CD14-positive monocyte (primary cell): ENCODE data around the gene LDLRAD4. TPM values are rescaled to one million over a fixed set of nuclear protein-coding genes. Genes with fewer than 3 reads are reported as not detected.

Source experiments
- DNase-seq, 3 donors: peaks; one replicate each; pipeline ENCODE4 v3.0.0-alpha.2; 2011 to 2022
- H2AFZ ChIP-seq: 2 replicates; pipeline ENCODE4 v1.6.0; 2012; ENCODE audit warnings: mild to moderate bottlenecking, low read depth, low read length, inconsistent platforms; ENCODE audit not compliant: insufficient read depth, poor library complexity, severe bottlenecking
- H3K27ac ChIP-seq, 2 donors: 1 replicate in 1 of 2; 2 replicates in 1 of 2; pipeline ENCODE4 v1.5.1; 2012 to 2013; ENCODE audit warnings: low read length in 2 of 2, control low read depth in 1 of 2, inconsistent platforms in 1 of 2, low read depth in 1 of 2, mild to moderate bottlenecking in 1 of 2
- H3K27me3 ChIP-seq, 2 donors: one replicate each; pipeline versions ENCODE4 v1.6.0 to v1.6.1; 2011 to 2013; ENCODE audit warnings: low read length in 2 of 2; ENCODE audit not compliant: control insufficient read depth in 2 of 2, insufficient read depth in 2 of 2
- H3K36me3 ChIP-seq, 2 donors: replicated peaks in 1 of 2; 1 replicate in 1 of 2; 2 replicates in 1 of 2; pipeline versions ENCODE4 v1.5.1 to v1.6.1; 2012 to 2013; ENCODE audit warnings: low read length in 2 of 2, control low read depth in 1 of 2, inconsistent platforms in 1 of 2, mild to moderate bottlenecking in 1 of 2; ENCODE audit not compliant: insufficient read depth in 2 of 2, control insufficient read depth in 1 of 2
- H3K4me1 ChIP-seq, 2 donors: 1 replicate in 1 of 2; 2 replicates in 1 of 2; pipeline versions ENCODE4 v1.5.1 to v1.6.1; 2012 to 2013; ENCODE audit warnings: low read length in 2 of 2, control low read depth in 1 of 2, inconsistent platforms in 1 of 2, mild to moderate bottlenecking in 1 of 2, moderate library complexity in 1 of 2; ENCODE audit not compliant: insufficient read depth in 2 of 2, control insufficient read depth in 1 of 2
- H3K4me2 ChIP-seq: replicated peaks from 2 replicates; pipeline ENCODE3; 2012; ENCODE audit warnings: low read length, moderate library complexity, mild to moderate bottlenecking; ENCODE audit not compliant: poor library complexity, severe bottlenecking; ENCODE audit errors: extremely low read depth
- H3K4me3 ChIP-seq, 3 experiments: fragments of 200-600 bp in 1 of 3; sonication (generic) in 1 of 3; replicated peaks in 1 of 3; 1 replicate in 2 of 3; 2 replicates in 1 of 3; pipeline ENCODE4 v1.5.1; 2011 to 2013; ENCODE audit warnings: low read length in 3 of 3, mild to moderate bottlenecking in 3 of 3, control low read depth in 2 of 3, low read depth in 2 of 3, inconsistent platforms in 1 of 3, moderate library complexity in 1 of 3
- H3K79me2 ChIP-seq: 2 replicates; pipeline ENCODE4 v1.6.0; 2012; ENCODE audit warnings: mild to moderate bottlenecking, control low read depth, inconsistent platforms, low read length, moderate library complexity; ENCODE audit not compliant: insufficient read depth
- H3K9ac ChIP-seq: 2 replicates; pipeline ENCODE4 v1.6.0; 2017; ENCODE audit warnings: low read length, mild to moderate bottlenecking; ENCODE audit not compliant: insufficient read depth, poor library complexity, severe bottlenecking
- H3K9me3 ChIP-seq, 2 donors: replicated peaks in 1 of 2; 1 replicate in 1 of 2; 2 replicates in 1 of 2; pipeline versions ENCODE4 v1.5.1 to v1.6.1; 2012 to 2013; ENCODE audit warnings: low read length in 2 of 2, control low read depth in 1 of 2; ENCODE audit not compliant: control insufficient read depth in 1 of 2, insufficient read depth in 1 of 2
- H4K20me1 ChIP-seq: 2 replicates; pipeline ENCODE4 v1.6.0; 2012; ENCODE audit warnings: mild to moderate bottlenecking, low read length, control low read depth, moderate library complexity; ENCODE audit not compliant: insufficient read depth
- H3K27ac Mint-ChIP-seq, 7 donors: one replicate each; pipeline ENCODE4 v1.8.0; 2020; ENCODE audit warnings: mild to moderate bottlenecking in 7 of 7, mixed read lengths in 7 of 7, moderate library complexity in 6 of 7, inconsistent platforms in 2 of 7
- H3K27me3 Mint-ChIP-seq, 3 donors: one replicate each; pipeline ENCODE4 v1.8.0; 2021 to 2022; ENCODE audit warnings: low read depth in 3 of 3, mild to moderate bottlenecking in 3 of 3, mixed read lengths in 3 of 3, moderate library complexity in 3 of 3, inconsistent platforms in 1 of 3
- H3K36me3 Mint-ChIP-seq, 2 donors: one replicate each; pipeline ENCODE4 v1.8.0; 2020; ENCODE audit warnings: mixed read lengths in 2 of 2, inconsistent platforms in 1 of 2, mild to moderate bottlenecking in 1 of 2
- H3K4me1 Mint-ChIP-seq: one replicate; pipeline ENCODE4 v1.8.0; 2020; ENCODE audit warnings: mild to moderate bottlenecking, mixed read lengths
- H3K4me3 Mint-ChIP-seq, 2 donors: one replicate each; pipeline ENCODE4 v1.8.0; 2020; ENCODE audit warnings: mild to moderate bottlenecking in 2 of 2, mixed read lengths in 2 of 2, moderate library complexity in 1 of 2
- H3K9me3 Mint-ChIP-seq, 7 donors: one replicate each; pipeline ENCODE4 v1.8.0; 2020 to 2022; ENCODE audit warnings: mixed read lengths in 7 of 7, mild to moderate bottlenecking in 6 of 7, moderate library complexity in 6 of 7, inconsistent platforms in 2 of 7
- CTCF ChIP-seq: fragments of 200-600 bp; IDR thresholded peaks from one replicate; pipeline ENCODE4 v1.8.0; 2022; ENCODE audit warnings: antibody characterized with exemption, mild to moderate bottlenecking
- WGBS: methylation state at CpG from one replicate; pipeline ENCODE4 v1.1.5; 2013; ENCODE audit warnings: missing lambda C conversion rate; ENCODE audit not compliant: insufficient coverage; 5-methylcytosine and 5-hydroxymethylcytosine counted together
- intact Hi-C, 2 donors: fragments of 100-400 bp; cut with micrococcal nuclease; formaldehyde crosslinking; loops; one replicate each; pipeline versions ENCODE4 v1.15.0 to v1.15.1; 2023
- polyA plus RNA-seq, 3 donors: library from polyadenylated mRNA; depleted of rRNA in 1 of 3; unstranded in 2 of 3; stranded (reverse) in 1 of 3; fragments of 300-500 nt in 2 of 3; fragments of >200 nt in 1 of 3; fragmentation: Illumina TruSeq in 2 of 3; gene quantifications; 1 replicate in 2 of 3; 2 replicates in 1 of 3; pipeline ENCODE4 v1.2.3, GENCODE V29; 2012 to 2021

Gene LDLRAD4
- polyA plus RNA-seq, 3 donors = 13.5 to 15.4 (median 13.8) TPM

DNA sequence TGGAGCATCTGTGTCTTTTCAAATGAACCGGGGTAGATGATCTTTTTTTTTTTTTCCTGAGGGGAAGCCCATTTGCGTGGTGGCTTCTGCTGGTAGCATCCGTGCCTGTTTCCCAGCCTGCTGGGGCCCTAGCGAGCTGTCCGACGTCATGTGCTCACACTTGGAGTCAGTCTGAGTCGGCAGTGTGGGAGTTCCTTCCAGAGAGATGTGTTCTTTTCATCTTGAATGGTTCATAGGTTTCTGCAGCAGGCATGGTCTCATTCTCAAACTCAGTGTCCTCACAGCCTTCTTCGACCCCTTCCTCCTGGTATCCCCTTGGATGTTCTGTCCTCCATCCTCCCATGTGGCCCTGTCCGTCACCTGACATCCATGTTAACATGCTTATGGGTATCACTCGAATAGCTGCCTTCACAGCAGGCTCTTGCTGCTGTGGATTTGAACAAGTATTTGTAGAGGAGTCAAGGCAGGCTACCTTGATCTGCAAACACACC is 51.0 kb downstream of the LDLRAD4 start:
- Histone ChIP-seq H4K20me1 (peaks cover 67% of the 10 kb centered on the region), H3K9me3 (no peaks in the 10 kb centered on the region), H3K9ac (no peak overlapping the region), H3K4me3 (no peak overlapping the region), H2AFZ (no peak overlapping the region), H3K27me3 (no peaks in the 10 kb centered on the region), H3K79me2 (no peaks in the 10 kb centered on the region), H3K4me2 (no peak overlapping the region), H3K27ac (no peak overlapping the region), H3K4me1 (peaks cover 32% of the 10 kb centered on the region in 2 donors), H3K36me3 (no peaks in the 10 kb centered on the region)
- 17% methylated on average over 6 of the region's 10 CpGs for WGBS
- TF ChIP-seq CTCF = no peak
- intact Hi-C loops = no loop called here
- peak in 1 of 3 donors; percentile 48 for DNase-seq
- H3K9me3 Mint-ChIP-seq = no peaks in the 10 kb centered on the region
- no peak overlapping the region for H3K4me3 Mint-ChIP-seq
- peaks cover 48% of the 10 kb centered on the region for H3K4me1 Mint-ChIP-seq
- peak overlapping the region in 3 of 7 donors; percentile 28 to 88 (median 32) for H3K27ac Mint-ChIP-seq
- no peaks in the 10 kb centered on the region for H3K36me3 Mint-ChIP-seq
- H3K27me3 Mint-ChIP-seq = peaks cover 0 to 3% (median 3%) of the 10 kb centered on the region in 3 donors

DNA sequence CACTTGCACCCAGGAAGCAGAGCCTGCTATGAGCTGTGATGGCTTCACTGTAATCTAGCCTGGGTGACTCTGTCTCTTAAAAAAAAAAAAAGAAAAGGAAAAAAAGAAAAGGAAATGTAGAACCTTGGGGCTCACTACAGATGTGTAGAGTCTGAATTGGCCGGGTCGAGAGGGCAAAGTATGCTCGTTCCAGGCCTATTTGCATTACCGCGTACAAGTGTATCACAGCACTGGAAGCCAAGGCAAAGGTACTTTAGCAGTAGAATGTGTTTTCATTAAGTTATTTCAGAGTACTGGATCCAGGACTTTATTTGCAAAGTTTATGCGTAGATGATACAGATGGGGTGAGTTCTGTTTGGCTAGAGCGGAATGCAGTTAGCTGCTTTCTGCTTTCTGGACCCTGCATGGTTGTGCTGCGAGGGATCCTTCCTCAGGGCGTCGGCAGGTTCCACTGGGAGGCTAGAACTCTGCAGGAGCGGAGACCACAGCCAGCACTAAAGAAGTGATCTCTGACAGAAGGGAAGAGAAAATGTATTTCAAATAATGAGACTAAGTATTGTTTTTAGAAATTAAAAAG is 51.8 kb downstream of the LDLRAD4 start:
- Histone ChIP-seq H3K27ac (no peak overlapping the region), H4K20me1 (peaks cover 62% of the 10 kb centered on the region), H3K27me3 (no peaks in the 10 kb centered on the region), H3K9me3 (no peaks in the 10 kb centered on the region), H3K4me1 (peaks cover 32% of the 10 kb centered on the region in 2 donors), H3K36me3 (no peaks in the 10 kb centered on the region), H2AFZ (no peak overlapping the region), H3K79me2 (no peaks in the 10 kb centered on the region), H3K4me3 (no peak overlapping the region), H3K4me2 (no peak overlapping the region), H3K9ac (no peak overlapping the region)
- Mint-ChIP-seq H3K27ac (peak overlapping the region in 1 of 7 donors; percentile 28), H3K27me3 (peaks cover 0 to 5% (median 3%) of the 10 kb centered on the region in 3 donors), H3K4me1 (peaks cover 47% of the 10 kb centered on the region), H3K4me3 (no peak overlapping the region), H3K36me3 (no peaks in the 10 kb centered on the region), H3K9me3 (no peaks in the 10 kb centered on the region)
- 90% methylated on average over 11 of the region's 11 CpGs for WGBS
- intact Hi-C loops = no loop called here
- no peak for DNase-seq
- no peak for TF ChIP-seq CTCF
